H9 (cell line): Measurements from ENCODE around the gene AJUBA. TPM values are rescaled to one million over a fixed set of nuclear protein-coding genes. Genes with fewer than 3 reads are reported as not detected.

ENCODE experiments used
- DNase-seq: peaks from one replicate; pipeline ENCODE4 v3.0.0-alpha.2; 2017
- H2AFZ ChIP-seq: one replicate; pipeline ENCODE4 v1.6.1; 2013; ENCODE audit warnings: mild to moderate bottlenecking, low read length, control low read depth, moderate library complexity
- H2AK5ac ChIP-seq: 2 replicates; pipeline ENCODE4 v1.6.1; 2013; ENCODE audit warnings: low read length, control low read depth, mixed read lengths; ENCODE audit not compliant: insufficient read length
- H2BK120ac ChIP-seq: one replicate; pipeline ENCODE4 v1.6.1; 2013; ENCODE audit warnings: low read depth, mild to moderate bottlenecking, low read length, control low read depth, inconsistent platforms; ENCODE audit not compliant: poor library complexity, severe bottlenecking
- H2BK12ac ChIP-seq: 2 replicates; pipeline ENCODE4 v1.6.1; 2013; ENCODE audit warnings: low read length, control low read depth, mixed read lengths, low read depth; ENCODE audit not compliant: insufficient read length
- H2BK15ac ChIP-seq: 2 replicates; pipeline ENCODE4 v1.6.1; 2013; ENCODE audit warnings: low read depth, low read length, control low read depth
- H2BK20ac ChIP-seq: one replicate; pipeline ENCODE4 v1.6.1; 2013; ENCODE audit warnings: low read depth, mild to moderate bottlenecking, low read length, control low read depth, inconsistent platforms; ENCODE audit not compliant: poor library complexity, severe bottlenecking
- H2BK5ac ChIP-seq: 2 replicates; pipeline ENCODE4 v1.6.1; 2013; ENCODE audit warnings: low read length, control low read depth, mixed read lengths; ENCODE audit not compliant: insufficient read length
- H3K14ac ChIP-seq: 2 replicates; pipeline ENCODE4 v1.6.1; 2013; ENCODE audit warnings: low read length, control low read depth; ENCODE audit not compliant: insufficient read depth
- H3K18ac ChIP-seq: 2 replicates; pipeline ENCODE4 v1.6.1; 2013; ENCODE audit warnings: low read depth, mild to moderate bottlenecking, mixed read lengths, low read length, control low read depth; ENCODE audit not compliant: insufficient read length
- H3K23ac ChIP-seq: 2 replicates; pipeline ENCODE4 v1.6.1; 2013; ENCODE audit warnings: low read length, control low read depth, mixed read lengths, low read depth; ENCODE audit not compliant: insufficient read length
- H3K23me2 ChIP-seq: 2 replicates; pipeline ENCODE4 v1.6.1; 2013; ENCODE audit warnings: low read depth, mild to moderate bottlenecking, mixed read lengths, low read length, control low read depth; ENCODE audit not compliant: insufficient read length, poor library complexity, severe bottlenecking
- H3K27ac ChIP-seq: 2 replicates; pipeline ENCODE4 v1.5.1; 2013; ENCODE audit warnings: low read length, control low read depth, mixed read lengths, low read depth; ENCODE audit not compliant: insufficient read length
- H3K27me3 ChIP-seq: 2 replicates; pipeline ENCODE4 v1.6.1; 2013; ENCODE audit warnings: low read length, control low read depth, inconsistent platforms; ENCODE audit not compliant: insufficient read depth
- H3K4ac ChIP-seq: 2 replicates; pipeline ENCODE4 v1.6.1; 2013; ENCODE audit warnings: low read depth, mild to moderate bottlenecking, control low read depth, inconsistent platforms, low read length, moderate library complexity
- H3K4me1 ChIP-seq: 2 replicates; pipeline ENCODE4 v1.6.1; 2013; ENCODE audit warnings: low read length, control low read depth, inconsistent platforms; ENCODE audit not compliant: insufficient read depth
- H3K4me2 ChIP-seq: 2 replicates; pipeline ENCODE4 v1.6.1; 2013; ENCODE audit warnings: low read length, control low read depth, mixed read lengths; ENCODE audit not compliant: insufficient read length, insufficient read depth
- H3K56ac ChIP-seq: 2 replicates; pipeline ENCODE4 v1.6.1; 2013; ENCODE audit warnings: low read depth, mild to moderate bottlenecking, mixed read lengths, low read length, control low read depth; ENCODE audit not compliant: insufficient read length
- H3K79me1 ChIP-seq: 2 replicates; pipeline ENCODE4 v1.6.1; 2013; ENCODE audit warnings: low read depth, mild to moderate bottlenecking, moderate library complexity, low read length, control low read depth, inconsistent platforms; ENCODE audit not compliant: insufficient read depth, poor library complexity, severe bottlenecking
- H3K79me2 ChIP-seq: 2 replicates; pipeline ENCODE4 v1.6.1; 2013; ENCODE audit warnings: low read length, control low read depth, inconsistent platforms; ENCODE audit not compliant: insufficient read depth
- H3K9ac ChIP-seq: 2 replicates; pipeline ENCODE4 v1.6.1; 2013; ENCODE audit warnings: low read length, control low read depth, mixed read lengths; ENCODE audit not compliant: insufficient read length; ENCODE audit errors: extremely low read depth
- H3K9me3 ChIP-seq: one replicate; pipeline ENCODE4 v1.6.1; 2013; ENCODE audit warnings: low read depth, low read length, inconsistent platforms; ENCODE audit not compliant: control insufficient read depth
- H3T11ph ChIP-seq: one replicate; pipeline ENCODE4 v1.6.1; 2013; ENCODE audit warnings: mild to moderate bottlenecking, low read length, control low read depth, inconsistent platforms
- H4K20me1 ChIP-seq: one replicate; pipeline ENCODE4 v1.6.1; 2013; ENCODE audit not compliant: control insufficient read depth, insufficient read length, insufficient read depth
- H4K5ac ChIP-seq: 2 replicates; pipeline ENCODE4 v1.6.1; 2013; ENCODE audit warnings: low read depth, mild to moderate bottlenecking, mixed read lengths, low read length, control low read depth; ENCODE audit not compliant: insufficient read length
- H4K8ac ChIP-seq: replicated peaks from 2 replicates; pipeline ENCODE4 v1.6.1; 2013; ENCODE audit warnings: low read length, control low read depth, mixed read lengths, low read depth; ENCODE audit not compliant: insufficient read length
- H4K91ac ChIP-seq: 2 replicates; pipeline ENCODE4 v1.6.1; 2013; ENCODE audit warnings: low read depth, mild to moderate bottlenecking, moderate library complexity, mixed read lengths, low read length, control low read depth; ENCODE audit not compliant: insufficient read length
- H3K27ac Mint-ChIP-seq, 3 experiments: 2 replicates in 2 of 3; 3 replicates in 1 of 3; pipeline ENCODE4 v1.8.0; 2020 to 2021; ENCODE audit warnings: mixed read lengths in 3 of 3, mild to moderate bottlenecking in 1 of 3, moderate library complexity in 1 of 3
- H3K27me3 Mint-ChIP-seq: 2 replicates; pipeline ENCODE4 v1.8.0; 2021; ENCODE audit warnings: low read depth, mild to moderate bottlenecking, moderate library complexity, mixed read lengths
- H3K36me3 Mint-ChIP-seq, 3 experiments: 2 replicates in 2 of 3; 3 replicates in 1 of 3; pipeline ENCODE4 v1.8.0; 2020 to 2021; ENCODE audit warnings: low read depth in 3 of 3, mixed read lengths in 3 of 3; ENCODE audit not compliant: insufficient read depth in 1 of 3
- H3K4me1 Mint-ChIP-seq, 2 experiments: 2 replicates each; pipeline ENCODE4 v1.8.0; 2020; ENCODE audit warnings: mixed read lengths in 2 of 2
- H3K4me3 Mint-ChIP-seq, 2 experiments: 2 replicates in 1 of 2; 3 replicates in 1 of 2; pipeline ENCODE4 v1.8.0; 2020 to 2021; ENCODE audit warnings: mild to moderate bottlenecking in 2 of 2, mixed read lengths in 2 of 2, moderate library complexity in 1 of 2
- H3K9me3 Mint-ChIP-seq, 2 experiments: 2 replicates in 1 of 2; 3 replicates in 1 of 2; pipeline ENCODE4 v1.8.0; 2020; ENCODE audit warnings: mild to moderate bottlenecking in 2 of 2, mixed read lengths in 2 of 2, moderate library complexity in 1 of 2
- CTCF ChIP-seq: fragments of 200-600 bp; sonication (generic); conservative IDR thresholded peaks from 3 replicates; pipeline ENCODE4 v1.8.0; 2021; ENCODE audit warnings: antibody characterized with exemption, mild to moderate bottlenecking
- WGBS: extraction: QIAGEN DNeasy Blood & Tissue Kit; methylation state at CpG from one replicate; pipeline ENCODE4 v1.1.7; 2013; ENCODE audit warnings: missing lambda C conversion rate, low lambda C conversion rate, mixed read lengths; ENCODE audit not compliant: insufficient read length; ENCODE audit errors: extremely low coverage; 5-methylcytosine and 5-hydroxymethylcytosine counted together
- total RNA-seq: library from RNA; stranded (reverse); gene quantifications from 2 replicates; pipeline ENCODE4 v1.2.1, GENCODE V29; 2021

Gene AJUBA
- total RNA-seq, 1 experiment from 2014 or later = 44.9 TPM

- H3K9ac ChIP-seq = peak overlapping the region; percentile 88
- Mint-ChIP-seq H3K27ac (no peak overlapping the region), H3K27me3 (no peaks in the 10 kb centered on the region), H3K36me3 (peaks cover 31 to 39% (median 38%) of the 10 kb centered on the region in 3 experiments; a peak in 6 of 7 replicates), H3K9me3 (no peaks in the 10 kb centered on the region), H3K4me1 (peaks cover 6 to 11% of the 10 kb centered on the region in 2 experiments), H3K4me3 (no peak overlapping the region)
- no peaks in the 10 kb centered on the region for H3K79me1 ChIP-seq
- no peak overlapping the region for H2BK20ac ChIP-seq
- H2AFZ ChIP-seq = no peak overlapping the region
- peak overlapping the region; percentile 99 for H3K4me2 ChIP-seq
- no peaks in the 10 kb centered on the region for H4K20me1 ChIP-seq
- H2BK5ac ChIP-seq = no peak overlapping the region
- H3K56ac ChIP-seq = peak overlapping the region; percentile 9
- H2BK15ac ChIP-seq = no peak overlapping the region
- H2AK5ac ChIP-seq = no peak overlapping the region
- H3K23me2 ChIP-seq = peaks cover 12% of the 10 kb centered on the region
- peak overlapping the region; percentile 91 for H3K18ac ChIP-seq
- H3K79me2 ChIP-seq = peaks cover 5% of the 10 kb centered on the region
- WGBS = no CpG with 5 or more reads among the region's 12 CpGs
- no peak overlapping the region for H3T11ph ChIP-seq
- no peaks in the 10 kb centered on the region for H3K9me3 ChIP-seq
- DNase-seq = no peak
- H4K8ac ChIP-seq = no peak overlapping the region
- no peak overlapping the region for H3K27ac ChIP-seq
- H4K91ac ChIP-seq = no peak overlapping the region
- H3K27me3 ChIP-seq = no peaks in the 10 kb centered on the region
- H3K23ac ChIP-seq = no peak overlapping the region
- no peak overlapping the region for H2BK120ac ChIP-seq
- H4K5ac ChIP-seq = peak overlapping the region; percentile 9
- no peak overlapping the region for H2BK12ac ChIP-seq
- peaks cover 3% of the 10 kb centered on the region for H3K4me1 ChIP-seq
- TF ChIP-seq CTCF = no peak
- H3K14ac ChIP-seq = no peak overlapping the region; the same call in 1 of the 2 replicates
- H3K4ac ChIP-seq = no peak overlapping the region
These were observed 53.9 kb downstream of the AJUBA start for GRCh38 chr14:22928237-22929103.
